Heart right ventricle (tissue), 16 donors: ENCODE measurements around the gene ZBTB8B. TPM values are rescaled to one million over a fixed set of nuclear protein-coding genes. Genes with fewer than 3 reads are reported as not detected.
"Not testable (repeated sequence)": the region's sequence is repeated elsewhere in the genome, so short reads cannot be mapped to it uniquely, and the experiment has no call there.

Experiments
- ATAC-seq, 8 donors: fragments of 200-7000 bp; cut with Tn5 transposase; one replicate each; pipeline ENCODE4 v1.9.1; 2020; ENCODE audit warnings: mild to moderate bottlenecking in 8 of 8, moderate library complexity in 8 of 8, moderate number of reproducible peaks in 1 of 8
- DNase-seq, 2 donors: peaks; one replicate each; pipeline ENCODE4 v3.0.0-alpha.2; 2020
- H3K27ac ChIP-seq, 10 donors: fragments of 200-600 bp; sonication (generic) in 2 of 10; one replicate each; pipeline versions ENCODE4 v1.5.0 to v1.8.0; 2020 to 2022; ENCODE audit warnings: mild to moderate bottlenecking in 3 of 10
- H3K27me3 ChIP-seq, 7 donors: fragments of 200-600 bp; one replicate each; pipeline ENCODE4 v1.8.0; 2021 to 2022; ENCODE audit warnings: mild to moderate bottlenecking in 2 of 7
- H3K36me3 ChIP-seq, 9 donors: fragments of 200-600 bp; sonication (generic) in 1 of 9; one replicate each; pipeline versions ENCODE4 v1.5.0 to v1.8.0; 2020 to 2022; ENCODE audit warnings: mild to moderate bottlenecking in 2 of 9
- H3K4me1 ChIP-seq, 9 donors: fragments of 200-600 bp; sonication (generic) in 1 of 9; one replicate each; pipeline versions ENCODE4 v1.5.0 to v1.8.0; 2020 to 2022; ENCODE audit warnings: mild to moderate bottlenecking in 4 of 9
- H3K4me3 ChIP-seq, 10 donors: fragments of 200-600 bp; sonication (generic) in 2 of 10; one replicate each; pipeline versions ENCODE4 v1.5.0 to v1.8.0; 2020 to 2022; ENCODE audit warnings: mild to moderate bottlenecking in 7 of 10, moderate library complexity in 2 of 10
- H3K9me3 ChIP-seq, 11 donors: fragments of 200-600 bp in 10 of 11; sonication (generic) in 2 of 11; one replicate each; pipeline versions ENCODE4 v1.5.0 to v1.8.0; 2013 to 2022; ENCODE audit warnings: mild to moderate bottlenecking in 2 of 11, control low read depth in 1 of 11, moderate library complexity in 1 of 11
- WGBS, 2 donors: extraction: QIAGEN DNeasy Blood & Tissue Kit; methylation state at CpG; one replicate each; pipeline ENCODE4 v1.1.7; 2013; ENCODE audit warnings: inconsistent platforms in 1 of 2; 5-methylcytosine and 5-hydroxymethylcytosine counted together
- intact Hi-C, 10 donors: fragments of 100-400 bp; cut with DNase I; formaldehyde crosslinking; loops; one replicate each; pipeline versions ENCODE4 v1.11.1 to v1.14.2; 2022
- polyA plus RNA-seq, 2 donors: library from polyadenylated mRNA; stranded (reverse); fragments of 200-250 nt; gene quantifications; one replicate each; pipeline ENCODE4 v1.2.3, GENCODE V29; 2013
- total RNA-seq, 10 donors: library from RNA; stranded (reverse); fragmentation: NEBNext Ultra II Directional in 3 of 10; extraction: Animal tissue kit (Norgen Biotek cat#: 25700) in 3 of 10; gene quantifications; one replicate each; pipeline versions ENCODE4 v1.2.1 to v1.2.4, GENCODE V29; 2021 to 2023
- TF ChIP-seq, protein P1 (sequence below), 9 donors: fragments of 200-600 bp; sonication (generic) in 2 of 9; IDR thresholded peaks; one replicate each; pipeline versions ENCODE4 v1.5.0 to v1.8.0; 2021 to 2022; ENCODE audit warnings: antibody characterized with exemption in 9 of 9, mild to moderate bottlenecking in 5 of 9, moderate library complexity in 1 of 9
- donor health status: Arrhythmogenic right ventricular cardiomyopathy.
- donor health status: ischemic (EF 13 %, LVEDD 7.1; RV severe dilation, severe dysfunction).
- donor health status: healthy with polysubstance abuse.
- donor health status: DM: no; HTN: yes; CAD: no.
- donor health status: DM: no; HTN: no; CAD: no.
- donor health status: ischemic (EF 25% LVEDD 6.9; RV normal size, moderate dysfunction).
- donor health status: ischemic (EF 25% LVEDD 5.7; RV mildly dilated, moderate dysfunction).
- donor health status: healthy.
- donor health status: DM: yes; HTN: yes; CAD: no.
- donor health status: Ischemic cardiomyopathy.
- donor health status: ischemic (EF 35%, LVEDD 5.7; RV mildly dilated, moderate dysfunction).
- donor health status: nonischemic (EF 11% LVEDD 7.7; RV severe dilation, severe dysfunction).
- donor health status: DM: yes; HTN: yes; CAD: no.
- donor health status: PGD.
- donor health status: ischemic (EF 29% LVEDD 5.4; RV normal size, mild dysfunction).
- donor health status: nonischemic (EF 23%, LVEDD 6.1; RV moderate dilation, normal function).

Gene ZBTB8B
- total and polyA plus RNA-seq, 12 donors = under 0.01 to 0.04 (median 0.02) TPM; not detected in 6

DNA sequence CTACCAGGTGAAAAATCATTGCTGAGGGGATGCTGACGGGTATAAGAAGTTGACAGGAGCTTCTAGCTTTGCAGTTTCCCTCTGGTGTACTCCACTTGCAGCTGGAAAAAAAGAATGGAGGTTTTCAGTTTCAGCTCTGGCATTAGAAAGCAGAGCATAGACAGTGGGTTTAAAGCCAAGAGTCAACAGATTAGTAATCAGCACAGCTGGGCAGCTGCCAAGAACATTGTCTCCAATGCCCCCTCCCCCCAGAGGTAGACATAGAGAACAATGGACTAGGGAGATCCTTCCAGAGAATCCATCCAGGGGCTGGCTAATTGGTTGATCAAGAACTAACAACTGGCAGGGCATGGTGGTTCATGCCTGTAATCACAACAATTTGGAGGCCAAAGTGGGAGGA lies 10.1 kb upstream of the ZBTB8B start:
- intact Hi-C loops = loop anchor here in 3 of 10 donors (5.0 to 10.0 kb wide), 3 partner anchors 43 to 160 kb away; no protein-coding TSS in a partner anchor

DNA sequence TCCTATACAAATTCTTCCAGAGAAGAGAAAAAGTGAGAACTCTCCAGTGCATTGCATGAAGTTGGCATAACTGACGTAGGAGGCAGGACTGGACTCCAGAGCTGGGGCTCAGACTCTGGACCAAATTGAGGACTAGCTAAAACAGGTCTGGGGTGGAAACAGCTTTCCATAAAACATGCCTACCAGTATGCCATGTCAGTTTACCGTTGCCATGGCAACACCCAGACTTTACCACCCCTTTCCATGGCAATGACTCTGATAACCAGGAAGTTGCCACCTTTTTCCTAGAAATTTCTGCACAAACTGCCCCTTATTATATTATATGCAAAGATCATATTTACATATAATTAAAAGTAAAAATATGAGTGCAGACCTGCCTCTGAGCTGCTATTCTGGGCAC lies 8.9 kb upstream of the ZBTB8B start:
- DNase-seq = no peak
- no peak for ATAC-seq
- no peak overlapping the region for H3K27ac ChIP-seq
- H3K4me1 ChIP-seq = peaks cover 0 to 7% (median 0%) of the 10 kb centered on the region in 9 donors
- 92 to 93% methylated on average over 2 of the region's 2 CpGs for WGBS, 2 donors
- H3K27me3 ChIP-seq = peaks cover 0 to 4% (median 0%) of the 10 kb centered on the region in 7 donors
- no peak overlapping the region for H3K4me3 ChIP-seq
- peaks cover 0 to 23% (median 8%) of the 10 kb centered on the region in 11 donors for H3K9me3 ChIP-seq
- no peaks in the 10 kb centered on the region for H3K36me3 ChIP-seq
- intact Hi-C loops = loop anchor here in 2 of 10 donors (5.0 to 10.0 kb wide), 2 partner anchors 41 to 159 kb away; no protein-coding TSS in a partner anchor
- TF ChIP-seq, protein P1, sequence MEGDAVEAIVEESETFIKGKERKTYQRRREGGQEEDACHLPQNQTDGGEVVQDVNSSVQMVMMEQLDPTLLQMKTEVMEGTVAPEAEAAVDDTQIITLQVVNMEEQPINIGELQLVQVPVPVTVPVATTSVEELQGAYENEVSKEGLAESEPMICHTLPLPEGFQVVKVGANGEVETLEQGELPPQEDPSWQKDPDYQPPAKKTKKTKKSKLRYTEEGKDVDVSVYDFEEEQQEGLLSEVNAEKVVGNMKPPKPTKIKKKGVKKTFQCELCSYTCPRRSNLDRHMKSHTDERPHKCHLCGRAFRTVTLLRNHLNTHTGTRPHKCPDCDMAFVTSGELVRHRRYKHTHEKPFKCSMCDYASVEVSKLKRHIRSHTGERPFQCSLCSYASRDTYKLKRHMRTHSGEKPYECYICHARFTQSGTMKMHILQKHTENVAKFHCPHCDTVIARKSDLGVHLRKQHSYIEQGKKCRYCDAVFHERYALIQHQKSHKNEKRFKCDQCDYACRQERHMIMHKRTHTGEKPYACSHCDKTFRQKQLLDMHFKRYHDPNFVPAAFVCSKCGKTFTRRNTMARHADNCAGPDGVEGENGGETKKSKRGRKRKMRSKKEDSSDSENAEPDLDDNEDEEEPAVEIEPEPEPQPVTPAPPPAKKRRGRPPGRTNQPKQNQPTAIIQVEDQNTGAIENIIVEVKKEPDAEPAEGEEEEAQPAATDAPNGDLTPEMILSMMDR (IDR thresholded peaks at IDR 0.05) = no peak

More for the DNA sequence above, 10.1 kb upstream of the ZBTB8B start:
- no peak overlapping the region for H3K4me3 ChIP-seq
- DNase-seq (peak; percentile 11 to 23), ATAC-seq (peak in 3 of 8 donors; percentile 34 to 66 (median 53))
- peaks cover 0 to 26% (median 8%) of the 10 kb centered on the region in 11 donors for H3K9me3 ChIP-seq
- H3K36me3 ChIP-seq = no peaks in the 10 kb centered on the region
- H3K4me1 ChIP-seq = peaks cover 0 to 7% (median 0%) of the 10 kb centered on the region in 9 donors
- TF ChIP-seq, protein P1 (IDR thresholded peaks at IDR 0.05) = no peak
- H3K27ac ChIP-seq = no peak overlapping the region
- peaks cover 0 to 4% (median 0%) of the 10 kb centered on the region in 7 donors for H3K27me3 ChIP-seq
- WGBS, 2 donors = 16 to 28% methylated on average over 1 of the region's 1 CpG

DNA sequence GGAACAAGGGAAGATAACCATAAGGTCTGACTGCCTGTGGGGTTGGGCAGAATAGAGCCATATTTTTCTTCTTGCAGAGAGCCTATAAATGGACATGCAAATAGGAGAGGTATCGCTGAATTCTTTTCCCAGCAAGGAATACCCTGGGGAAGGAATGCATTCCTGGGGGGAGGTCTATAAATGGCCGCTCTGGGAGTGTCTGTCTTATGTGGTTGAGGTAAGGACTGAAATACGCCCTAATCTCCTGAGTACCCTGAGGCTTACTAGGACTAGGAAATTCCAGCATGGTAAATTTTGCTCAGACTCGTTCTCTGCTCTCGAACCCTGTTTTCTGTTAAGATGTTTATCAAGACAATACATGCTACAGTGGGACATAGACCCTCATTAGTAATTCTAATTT lies 6.1 kb upstream of the ZBTB8B start:
- DNase-seq, ATAC-seq, H3K36me3 ChIP-seq, H3K4me3 ChIP-seq, H3K27ac ChIP-seq, H3K4me1 ChIP-seq: not testable (repeated sequence)
- WGBS, 2 donors = 87 to 89% methylated on average over 5 of the region's 5 CpGs
- H3K9me3 ChIP-seq = peaks cover 0 to 23% (median 8%) of the 10 kb centered on the region in 11 donors
- intact Hi-C loops = loop anchor here in 2 of 10 donors (5.0 to 10.0 kb wide), 2 partner anchors 39 to 156 kb away; no protein-coding TSS in a partner anchor
- peaks cover 0 to 18% (median 3%) of the 10 kb centered on the region in 7 donors for H3K27me3 ChIP-seq

DNA sequence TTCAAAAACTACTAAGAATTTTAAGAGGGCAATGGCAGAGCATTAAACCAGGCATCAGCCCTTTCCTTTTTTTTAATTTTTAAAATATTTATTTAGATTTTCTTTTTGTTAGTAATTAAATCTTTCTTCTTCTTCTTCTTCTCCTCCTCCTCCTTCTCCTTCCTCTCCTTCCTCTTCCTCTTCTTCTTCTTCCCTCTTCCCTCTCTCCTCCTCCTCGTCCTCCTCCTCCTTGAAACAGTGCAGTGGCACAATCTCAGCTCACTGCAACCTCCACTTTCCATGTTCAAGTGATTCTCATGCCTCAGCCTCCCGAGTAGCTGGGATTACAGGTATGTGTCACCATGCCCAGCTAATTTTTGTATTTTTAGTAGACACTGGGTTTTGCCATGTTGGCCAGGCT lies 1.9 kb upstream of the ZBTB8B start:
- H3K36me3 ChIP-seq, intact Hi-C loops, H3K27ac ChIP-seq, H3K4me3 ChIP-seq, DNase-seq, ATAC-seq: not testable (repeated sequence)
- peaks cover 0 to 60% (median 38%) of the 10 kb centered on the region in 7 donors for H3K27me3 ChIP-seq
- peaks cover 4 to 19% (median 17%) of the 10 kb centered on the region in 9 donors for H3K4me1 ChIP-seq
- peaks cover 0 to 21% (median 8%) of the 10 kb centered on the region in 11 donors for H3K9me3 ChIP-seq
- WGBS, 2 donors = 90 to 92% methylated on average over 2 of the region's 2 CpGs

DNA sequence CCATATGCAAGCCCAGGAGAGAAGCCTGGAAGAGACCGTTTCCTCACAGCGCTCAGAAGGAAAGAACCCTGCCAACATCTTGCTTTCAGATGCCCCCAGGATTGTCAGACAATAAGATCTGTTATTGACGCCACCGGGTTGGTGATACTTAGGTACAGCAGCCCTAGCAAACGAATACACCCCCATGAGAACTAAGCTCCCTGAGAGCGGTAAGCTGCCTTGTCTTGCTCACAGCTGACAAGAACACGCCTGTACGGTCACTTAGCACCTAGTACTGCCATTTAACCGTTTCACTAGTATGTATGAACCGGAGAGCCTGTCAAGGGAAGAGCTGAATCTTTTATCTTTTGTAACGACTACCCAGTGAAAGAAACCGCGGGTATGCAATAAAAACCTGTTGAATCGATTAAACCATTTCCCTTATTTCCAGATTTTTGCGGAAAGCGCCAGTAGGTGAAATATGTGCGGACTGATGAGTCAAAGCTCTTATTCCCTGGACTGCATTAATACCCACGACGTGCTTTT lies 619 bp upstream of the ZBTB8B start:
- peaks cover 0 to 8% (median 1%) of the 10 kb centered on the region in 11 donors for H3K9me3 ChIP-seq
- H3K27ac ChIP-seq = no peak overlapping the region
- peaks cover 4 to 19% (median 17%) of the 10 kb centered on the region in 9 donors for H3K4me1 ChIP-seq
- H3K4me3 ChIP-seq = peak overlapping the region; percentile 28 to 68 (median 52)
- intact Hi-C loops = no loop called here
- H3K27me3 ChIP-seq = peaks cover 0 to 71% (median 51%) of the 10 kb centered on the region in 7 donors
- TF ChIP-seq, protein P1 (IDR thresholded peaks at IDR 0.05) = no peak
- 2 to 4% methylated on average over 19 of the region's 19 CpGs for WGBS, 2 donors
- peak in 4 of 8 donors; percentile 49 to 62 (median 58) for ATAC-seq
- DNase-seq = no peak
- H3K36me3 ChIP-seq = no peaks in the 10 kb centered on the region
